ENCODE measurements around the gene PDE11A. TPM values are rescaled to one million over a fixed set of nuclear protein-coding genes. Genes with fewer than 3 reads are reported as not detected.
A peak's percentile ranks its signal among the peaks of the same experiment; 100 is the strongest.

The PDE11A gene
- total and polyA plus RNA-seq, 2 of the 8 experiments (the other 6 are each of a cell fraction or from before 2014, with no cell fraction given) = 0.19 to 0.23 TPM

DNA sequence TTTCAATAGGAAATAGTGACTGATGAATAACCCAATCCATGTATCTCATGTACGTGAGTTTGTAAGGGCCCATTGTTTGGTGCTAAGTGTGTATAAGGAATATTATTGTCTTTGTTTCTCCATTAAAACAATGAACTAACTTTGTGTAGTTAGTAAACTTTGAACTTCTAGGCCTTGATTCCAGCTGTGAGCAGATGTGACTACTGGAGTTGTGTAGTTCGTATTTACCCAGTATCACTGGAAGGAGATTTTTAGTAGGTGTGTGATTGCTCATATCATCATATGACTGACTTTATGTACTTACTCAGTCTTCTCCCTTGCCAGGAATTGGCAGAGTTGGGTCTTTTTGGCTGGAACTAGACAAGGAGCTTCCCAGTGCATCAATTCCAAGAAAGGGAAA, 452.6 kb downstream of the PDE11A start:
- no peak overlapping the region for H4K8ac ChIP-seq (ENCODE audit: extremely low read depth, insufficient read depth, low read length)
- H3K36me3 ChIP-seq (ENCODE audit: control insufficient read depth in 2 of 4, insufficient read depth in 4 of 4, low read length in 3 of 4) = no peaks in the 10 kb centered on the region
- H3K9ac ChIP-seq (replicated peaks in 1 of 4; ENCODE audit: extremely low read depth in 1 of 4, low read depth in 3 of 4, low read length in 3 of 4) = no peak overlapping the region
- no peaks in the 10 kb centered on the region for H3K9me3 ChIP-seq (ENCODE audit: insufficient read depth in 2 of 2, low read depth in 1 of 2, low read length in 1 of 2)
- no peak overlapping the region for H3K56ac ChIP-seq (replicated peaks; ENCODE audit: insufficient read length, low read depth, low read length)
- H3K4me2 ChIP-seq (ENCODE audit: insufficient read depth in 1 of 2, low read depth in 2 of 2, low read length in 2 of 2) = no peak overlapping the region
- CTCF ChIA-PET (ENCODE audit: partially characterized antibody) = no interaction called here
- no peak overlapping the region for H4K91ac ChIP-seq (replicated peaks; ENCODE audit: insufficient read length, low read length)
- no peak overlapping the region for H4K5ac ChIP-seq (ENCODE audit: insufficient read length, low read depth, low read length)
- no peak overlapping the region for H2BK15ac ChIP-seq (ENCODE audit: low read length)
- no peak overlapping the region for H2AK5ac ChIP-seq (ENCODE audit: low read depth, low read length)
- no peaks in the 10 kb centered on the region for H3K79me1 ChIP-seq (ENCODE audit: low read depth, low read length)
- no peak for DNase-seq (ENCODE audit: low read depth in 1 of 2, low spot score in 2 of 2)
- no peak overlapping the region for H3K27ac ChIP-seq (ENCODE audit: low read depth, low read length)
- no peak overlapping the region for H3K23ac ChIP-seq (ENCODE audit: insufficient read length)
- 85% methylated on average over 2 of the region's 2 CpGs; no CpG with 5 or more reads in 1 of the 2 experiments for WGBS, 2 experiments (ENCODE audit: extremely low coverage in 1 of 2, insufficient coverage in 1 of 2, insufficient read length in 1 of 2, insufficient replicate concordance in 2 of 2, low coverage in 1 of 2, low lambda C conversion rate in 2 of 2, missing lambda C conversion rate in 1 of 2)
- no peak overlapping the region for H2BK12ac ChIP-seq (ENCODE audit: low read depth, low read length)
- H4K20me1 ChIP-seq (replicated peaks in 1 of 2; ENCODE audit: control insufficient read depth in 1 of 2, insufficient read depth in 2 of 2, low read length in 2 of 2) = peaks cover 0 to 3% of the 10 kb centered on the region in 2 experiments
- H2BK20ac ChIP-seq (ENCODE audit: low read length) = no peak overlapping the region
- H3K79me2 ChIP-seq (ENCODE audit: control insufficient read depth in 1 of 2, insufficient read depth in 2 of 2, low read length in 2 of 2) = no peaks in the 10 kb centered on the region
- peaks cover 2% of the 10 kb centered on the region for H3K23me2 ChIP-seq (ENCODE audit: low read depth, low read length)
- no peak for FAIRE-seq
- H3K14ac ChIP-seq (ENCODE audit: insufficient read length) = no peak overlapping the region
- H2AFZ ChIP-seq (ENCODE audit: low read length) = 0 out of 2 replicates have a peak overlapping the region, but pooled peaks have one; percentile 30
- POLR2A ChIA-PET (ENCODE audit: partially characterized antibody) = no interaction called here
- H3K18ac ChIP-seq (ENCODE audit: extremely low read depth, low read length) = no peak overlapping the region
- no peak overlapping the region for H3K4ac ChIP-seq (replicated peaks; ENCODE audit: insufficient read length, low read depth, low read length)
- no peak overlapping the region for H2BK5ac ChIP-seq (ENCODE audit: low read depth, low read length)
- H2BK120ac ChIP-seq (replicated peaks; ENCODE audit: low read depth, low read length) = no peak overlapping the region
- peaks cover 0 to 7% (median 2%) of the 10 kb centered on the region in 4 experiments; a peak in 3 of 7 replicates for H3K4me1 ChIP-seq (replicated peaks in 1 of 4; ENCODE audit: control insufficient read depth in 3 of 4, insufficient read depth in 4 of 4, low read length in 3 of 4)
- H3K4me3 ChIP-seq (ENCODE audit: extremely low read depth in 1 of 4, insufficient read depth in 2 of 4, low read depth in 3 of 4, low read length in 4 of 4) = no peak overlapping the region
- H3K27me3 ChIP-seq (replicated peaks in 1 of 4; ENCODE audit: control insufficient read depth in 3 of 4, extremely low read depth in 1 of 4, insufficient read depth in 3 of 4, low read length in 3 of 4) = no peaks in the 10 kb centered on the region
- TF ChIP-seq KDM5A (IDR thresholded peaks at IDR 0.05; ENCODE audit: low read length) (no peak), EGR1 (IDR thresholded peaks at IDR 0.05; ENCODE audit: borderline replicate concordance, low read depth, low read length) (no peak), TEAD4 (IDR thresholded peaks at IDR 0.05; ENCODE audit: low read depth, low read length) (no peak), SP2 (IDR thresholded peaks at IDR 0.05; ENCODE audit: low read length) (no peak), GABPA (IDR thresholded peaks at IDR 0.05; ENCODE audit: borderline replicate concordance, insufficient read depth, low read length) (no peak), SP1 (IDR thresholded peaks at IDR 0.05; ENCODE audit: low read depth, low read length) (no peak), TBP (IDR thresholded peaks at IDR 0.05; ENCODE audit: low read depth, low read length) (no peak), CHD1 (IDR thresholded peaks at IDR 0.05; ENCODE audit: low read depth, low read length) (no peak), MAFK (IDR thresholded peaks at IDR 0.05; ENCODE audit: low read depth, low read length) (no peak)

All from H1 (cell line).